Measurements from ENCODE around the gene E2F4. TPM values are rescaled to one million over a fixed set of nuclear protein-coding genes. Genes with fewer than 3 reads are reported as not detected.

The E2F4 gene
- total and polyA plus RNA-seq, 2 of the 8 experiments (the other 6 are each of a cell fraction or from before 2014, with no cell fraction given), result 79.9 to 157 TPM

DNA sequence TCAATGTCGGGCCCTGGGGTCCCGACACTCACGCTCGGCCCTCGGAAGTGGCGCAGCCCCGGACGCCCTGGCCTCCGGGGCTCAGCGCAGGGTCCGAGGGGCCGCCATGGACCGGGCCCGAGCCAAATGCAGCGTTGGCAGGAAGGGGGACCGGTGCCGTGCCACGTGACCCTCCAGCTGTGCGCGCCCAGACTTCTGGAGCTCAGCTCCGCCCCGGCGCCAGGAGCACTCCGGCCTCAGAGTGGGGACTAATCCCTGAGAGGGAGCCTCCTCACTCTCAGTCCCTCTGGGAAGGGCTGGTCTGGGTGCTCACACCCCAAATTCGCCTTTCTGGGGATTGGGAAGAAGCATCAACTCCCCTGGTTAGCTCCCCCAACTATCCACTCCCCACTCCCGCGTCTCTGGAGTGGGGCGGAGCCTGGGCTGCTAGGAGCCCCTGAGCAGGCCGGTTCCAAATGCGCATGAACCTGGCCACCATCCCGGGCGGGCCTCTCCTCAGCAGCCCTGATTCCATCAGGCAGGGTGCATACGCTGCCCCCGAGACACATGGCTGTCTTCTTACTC is 41.0 kb upstream of the E2F4 start, which contains the start of gene B3GNT9 (continued):
- TF ChIP-seq CREB1 (IDR thresholded peaks at IDR 0.05) (no peak), MAFK (IDR thresholded peaks at IDR 0.05; ENCODE audit: low read depth, low read length) (no peak), SP2 (IDR thresholded peaks at IDR 0.05; ENCODE audit: low read length) (no peak), POLR2A (IDR thresholded peaks at IDR 0.05; ENCODE audit: control extremely low read depth in 1 of 2, low read depth in 2 of 2, low read length in 2 of 2) (no peak), BCL11A (IDR thresholded peaks at IDR 0.05; ENCODE audit: low read depth in 2 of 2, low read length in 2 of 2) (no peak), JUND (IDR thresholded peaks at IDR 0.05; ENCODE audit: low read length) (no peak), CTBP2 (IDR thresholded peaks at IDR 0.05; ENCODE audit: borderline replicate concordance, insufficient read depth, insufficient read length, low read length) (no peak), CTCF (IDR thresholded peaks at IDR 0.05; ENCODE audit: control extremely low read depth in 1 of 3, insufficient read depth in 1 of 3, low read depth in 1 of 3, low read length in 3 of 3) (no peak), KDM5A (IDR thresholded peaks at IDR 0.05; ENCODE audit: low read length) (no peak), HDAC6 (IDR thresholded peaks at IDR 0.05; ENCODE audit: low read depth, low read length) (no peak), ASH2L (IDR thresholded peaks at IDR 0.05; ENCODE audit: low read length) (peak; percentile 73), GTF2F1 (IDR thresholded peaks at IDR 0.05; ENCODE audit: borderline replicate concordance, low read depth, low read length) (no peak), HDAC2 (IDR thresholded peaks at IDR 0.05; ENCODE audit: borderline replicate concordance in 1 of 2, low read depth in 2 of 2, low read length in 2 of 2) (0 out of 4 replicates have a peak, but pooled peaks of 1 of the 2 experiments have one; percentile 20), NRF1 (IDR thresholded peaks at IDR 0.05; ENCODE audit: low read depth, low read length) (no peak), RXRA (IDR thresholded peaks at IDR 0.05; ENCODE audit: insufficient read depth, low read depth, low read length) (no peak), USF2 (IDR thresholded peaks at IDR 0.05; ENCODE audit: low read length) (peak; percentile 82), SIX5 (IDR thresholded peaks at IDR 0.05; ENCODE audit: low read depth, low read length) (no peak), EGR1 (IDR thresholded peaks at IDR 0.05; ENCODE audit: borderline replicate concordance, low read depth, low read length) (no peak)
- TF ChIP-seq, protein P1, sequence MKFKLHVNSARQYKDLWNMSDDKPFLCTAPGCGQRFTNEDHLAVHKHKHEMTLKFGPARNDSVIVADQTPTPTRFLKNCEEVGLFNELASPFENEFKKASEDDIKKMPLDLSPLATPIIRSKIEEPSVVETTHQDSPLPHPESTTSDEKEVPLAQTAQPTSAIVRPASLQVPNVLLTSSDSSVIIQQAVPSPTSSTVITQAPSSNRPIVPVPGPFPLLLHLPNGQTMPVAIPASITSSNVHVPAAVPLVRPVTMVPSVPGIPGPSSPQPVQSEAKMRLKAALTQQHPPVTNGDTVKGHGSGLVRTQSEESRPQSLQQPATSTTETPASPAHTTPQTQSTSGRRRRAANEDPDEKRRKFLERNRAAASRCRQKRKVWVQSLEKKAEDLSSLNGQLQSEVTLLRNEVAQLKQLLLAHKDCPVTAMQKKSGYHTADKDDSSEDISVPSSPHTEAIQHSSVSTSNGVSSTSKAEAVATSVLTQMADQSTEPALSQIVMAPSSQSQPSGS (IDR thresholded peaks at IDR 0.05; ENCODE audit: low read length), result no peak
- TF ChIP-seq, protein P2, sequence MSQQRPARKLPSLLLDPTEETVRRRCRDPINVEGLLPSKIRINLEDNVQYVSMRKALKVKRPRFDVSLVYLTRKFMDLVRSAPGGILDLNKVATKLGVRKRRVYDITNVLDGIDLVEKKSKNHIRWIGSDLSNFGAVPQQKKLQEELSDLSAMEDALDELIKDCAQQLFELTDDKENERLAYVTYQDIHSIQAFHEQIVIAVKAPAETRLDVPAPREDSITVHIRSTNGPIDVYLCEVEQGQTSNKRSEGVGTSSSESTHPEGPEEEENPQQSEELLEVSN (IDR thresholded peaks at IDR 0.05), result peak; percentile 59
